Right renal pelvis (tissue), 4 donors: ENCODE measurements around the gene TMPRSS11A. TPM values are rescaled to one million over a fixed set of nuclear protein-coding genes. Genes with fewer than 3 reads are reported as not detected.

Experiments used
- DNase-seq, 4 donors: peaks; one replicate each; pipeline ENCODE4 v3.0.0-alpha.2; 2013; ENCODE audit warnings: low read depth in 4 of 4, low spot score in 3 of 4, missing footprints in 1 of 4
- polyA plus RNA-seq, 4 donors: library from polyadenylated mRNA; unstranded; fragments of 120-200 nt; gene quantifications; one replicate each; pipeline ENCODE4 v1.2.1, GENCODE V29; 2013; ENCODE audit not compliant: insufficient read length in 4 of 4

TMPRSS11A gene
- polyA plus RNA-seq, 4 donors: 0.03 TPM; not detected in 3

- no peak for DNase-seq
Measured at GRCh38 chr4:67915400-67915966, 47.8 kb downstream of the TMPRSS11A start.

- no peak for DNase-seq
Measured at GRCh38 chr4:67912080-67912479, 51.2 kb downstream of the TMPRSS11A start.

GRCh38 chr4:67911638-67912037 is 51.7 kb downstream of the TMPRSS11A start:
- DNase-seq: no peak

- DNase-seq: no peak
Measured at GRCh38 chr4:67911141-67911540, 52.2 kb downstream of the TMPRSS11A start.

- no peak for DNase-seq
Measured at GRCh38 chr4:67910585-67910905, 52.7 kb downstream of the TMPRSS11A start.

- no peak for DNase-seq
Measured at GRCh38 chr4:67909905-67910584, 53.2 kb downstream of the TMPRSS11A start.

GRCh38 chr4:67907650-67908049 is 55.6 kb downstream of the TMPRSS11A start:
- DNase-seq: no peak

GRCh38 chr4:67899096-67899495 is 64.2 kb downstream of the TMPRSS11A start:
- DNase-seq: no peak

GRCh38 chr4:67897686-67898085 is 65.6 kb downstream of the TMPRSS11A start:
- no peak for DNase-seq

GRCh38 chr4:67896421-67897065 is 66.8 kb downstream of the TMPRSS11A start:
- DNase-seq: no peak

GRCh38 chr4:67894659-67895058 is 68.6 kb downstream of the TMPRSS11A start:
- no peak for DNase-seq

- no peak for DNase-seq
Measured at GRCh38 chr4:67892905-67893304, 70.4 kb downstream of the TMPRSS11A start.

GRCh38 chr4:67892253-67892652 is 71.0 kb downstream of the TMPRSS11A start:
- no peak for DNase-seq

GRCh38 chr4:67891645-67892044 is 71.6 kb downstream of the TMPRSS11A start:
- no peak for DNase-seq

GRCh38 chr4:67886281-67886680 is 77.0 kb downstream of the TMPRSS11A start:
- no peak for DNase-seq

- DNase-seq: no peak
Measured at GRCh38 chr4:67885762-67886161, 77.5 kb downstream of the TMPRSS11A start.

GRCh38 chr4:67884701-67885100 is 78.6 kb downstream of the TMPRSS11A start:
- DNase-seq: no peak

GRCh38 chr4:67883902-67884301 is 79.4 kb downstream of the TMPRSS11A start, which contains the start of gene TMPRSS11D:
TMPRSS11D (minus strand) TSS chr4:67884002; CDS start chr4:67883933, 69 bp downstream.
- no peak for DNase-seq

- DNase-seq: no peak
Measured at GRCh38 chr4:67883458-67883857, 79.8 kb downstream of the TMPRSS11A start.

- no peak for DNase-seq
Measured at GRCh38 chr4:67880866-67881610, 82.3 kb downstream of the TMPRSS11A start.

GRCh38 chr4:67879486-67879885 is 83.8 kb downstream of the TMPRSS11A start:
- no peak for DNase-seq
